Measurements from ENCODE around the gene PLEKHB2.

GRCh38 chr2:131145040-131145439 is 39.9 kb downstream of the PLEKHB2 start:
- no peak for TF ChIP-seq REST (IDR thresholded peaks at IDR 0.05; ENCODE audit: low read depth)
- no peak for TF ChIP-seq CTCF (IDR thresholded peaks at IDR 0.05 in 2 of 3, conservative IDR thresholded peaks at IDR 0.05 in 1 of 3; ENCODE audit: borderline replicate concordance in 1 of 3, insufficient read depth in 1 of 3, low read depth in 2 of 3, low read length in 2 of 3)
- TF ChIP-seq, protein P1, sequence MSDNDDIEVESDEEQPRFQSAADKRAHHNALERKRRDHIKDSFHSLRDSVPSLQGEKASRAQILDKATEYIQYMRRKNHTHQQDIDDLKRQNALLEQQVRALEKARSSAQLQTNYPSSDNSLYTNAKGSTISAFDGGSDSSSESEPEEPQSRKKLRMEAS (IDR thresholded peaks at IDR 0.05), result no peak
- TF ChIP-seq POLR2AphosphoS5 (IDR thresholded peaks at IDR 0.05; ENCODE audit: low read depth, low read length), result no peak
- no peak for TF ChIP-seq SIN3A (IDR thresholded peaks at IDR 0.05; ENCODE audit: low read depth)
